Common myeloid progenitor, CD34-positive (primary cell): ENCODE data around the gene EXOC3L4.

Experiments used
- CTCF ChIA-PET: fragments of 350-600 bp; sonication (Branson Sonifier 250); formaldehyde crosslinking; loops from one replicate; lab custom pipeline; 2021; ENCODE audit warnings: antibody characterized with exemption; lab: Charles Lee
- POLR2A ChIA-PET: fragments of 350-600 bp; sonication (Branson Sonifier 250); formaldehyde crosslinking; loops from one replicate; lab custom pipeline; 2021; ENCODE audit warnings: antibody characterized with exemption; lab: Charles Lee
- DNase-seq, 3 donors: peaks; one replicate each; pipeline versions ENCODE4 v3.0.0 to v3.0.0-alpha.2; 2013
- H3K27ac ChIP-seq, 2 experiments: 1 replicate in 1 of 2; 2 replicates in 1 of 2; pipeline ENCODE4 v1.7.0; 2013; ENCODE audit warnings: inconsistent platforms in 2 of 2, low read length in 2 of 2, mild to moderate bottlenecking in 2 of 2, low read depth in 1 of 2, moderate library complexity in 1 of 2; ENCODE audit not compliant: severe bottlenecking in 2 of 2, insufficient read depth in 1 of 2, poor library complexity in 1 of 2
- H3K27me3 ChIP-seq, 5 experiments: replicated peaks in 2 of 5; 1 replicate in 3 of 5; 2 replicates in 2 of 5; pipeline versions ENCODE4 v1.6.1 to v1.7.0; 2013; ENCODE audit warnings: low read length in 4 of 5, mild to moderate bottlenecking in 2 of 5, moderate library complexity in 2 of 5, inconsistent platforms in 1 of 5; ENCODE audit not compliant: insufficient read depth in 5 of 5, control insufficient read depth in 4 of 5
- H3K36me3 ChIP-seq, 4 experiments: 1 replicate in 2 of 4; 2 replicates in 2 of 4; pipeline versions ENCODE4 v1.6.1 to v1.7.0; 2013; ENCODE audit warnings: low read length in 3 of 4, control low read depth in 1 of 4, mild to moderate bottlenecking in 1 of 4; ENCODE audit not compliant: control insufficient read depth in 4 of 4, insufficient read depth in 4 of 4
- H3K4me1 ChIP-seq, 4 experiments: 1 replicate in 3 of 4; 2 replicates in 1 of 4; pipeline versions ENCODE4 v1.6.1 to v1.7.1; 2013; ENCODE audit warnings: low read length in 3 of 4, mild to moderate bottlenecking in 3 of 4, control low read depth in 1 of 4, inconsistent platforms in 1 of 4, moderate library complexity in 1 of 4; ENCODE audit not compliant: control insufficient read depth in 4 of 4, insufficient read depth in 4 of 4; ENCODE audit errors: control extremely low read depth in 1 of 4
- H3K4me3 ChIP-seq, 7 experiments: 1 replicate in 4 of 7; 2 replicates in 3 of 7; pipeline versions ENCODE4 v1.5.1 to v1.7.0; 2013; ENCODE audit warnings: mild to moderate bottlenecking in 7 of 7, low read length in 6 of 7, moderate library complexity in 6 of 7, inconsistent platforms in 2 of 7, low read depth in 2 of 7, control low read depth in 1 of 7; ENCODE audit not compliant: insufficient read depth in 4 of 7, control insufficient read depth in 1 of 7; ENCODE audit errors: extremely low read depth in 1 of 7
- H3K9me3 ChIP-seq, 5 experiments: 1 replicate in 4 of 5; 2 replicates in 1 of 5; pipeline versions ENCODE4 v1.6.1 to v1.7.1; 2013; ENCODE audit warnings: low read length in 4 of 5, mild to moderate bottlenecking in 2 of 5, inconsistent platforms in 1 of 5, low read depth in 1 of 5, moderate library complexity in 1 of 5; ENCODE audit not compliant: control insufficient read depth in 4 of 5, insufficient read depth in 2 of 5; ENCODE audit errors: control extremely low read depth in 1 of 5
- WGBS: methylation state at CpG from one replicate; pipeline ENCODE4 v1.1.5; 2013; ENCODE audit not compliant: insufficient coverage; 5-methylcytosine and 5-hydroxymethylcytosine counted together

EXOC3L4 gene

GRCh38 chr14:103121846-103122584 is 27.5 kb downstream of the EXOC3L4 start:
- Histone ChIP-seq H3K4me3 (peak overlapping the region in 5 of 7 experiments; percentile 29 to 80 (median 67)), H3K4me1 (peaks cover 12 to 79% (median 68%) of the 10 kb centered on the region in 4 experiments), H3K36me3 (peaks cover 0 to 15% (median 2%) of the 10 kb centered on the region in 4 experiments), H3K27ac (peak overlapping the region in 1 of 2 experiments; percentile 71), H3K27me3 (no peaks in the 10 kb centered on the region), H3K9me3 (no peaks in the 10 kb centered on the region)
- DNase-seq, result peak; percentile 88 to 97 (median 96)
- WGBS, result under 1% methylated on average over 17 of the region's 23 CpGs
- ChIA-PET CTCF (interaction anchor here (1.2 to 5.2 kb wide), 4 partner anchors 10 to 19 kb away, joined by 3 to 50 read pairs (median 5); no protein-coding TSS in a partner anchor), POLR2A (no interaction called here)

DNA sequence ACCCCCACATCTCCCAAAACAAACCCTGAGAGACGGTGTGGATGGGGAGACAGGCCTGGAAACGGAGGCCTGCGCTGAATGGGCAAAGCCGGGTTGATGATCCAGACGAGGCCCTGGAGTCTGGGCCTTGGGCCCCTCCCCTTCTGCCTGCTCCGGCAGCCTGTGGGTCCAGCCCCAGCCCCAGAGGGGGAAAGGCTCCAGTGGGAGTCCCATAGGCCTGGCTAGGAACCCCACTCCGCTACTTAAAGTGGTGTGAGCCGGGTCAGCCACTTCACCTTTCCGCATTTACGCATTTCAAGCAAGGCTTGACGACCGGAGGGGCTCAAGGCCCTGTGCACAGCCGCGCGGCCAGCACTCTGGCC is 28.0 kb downstream of the EXOC3L4 start:
- Histone ChIP-seq H3K4me1 (peaks cover 12 to 78% (median 67%) of the 10 kb centered on the region in 4 experiments), H3K27me3 (no peaks in the 10 kb centered on the region), H3K36me3 (peaks cover 0 to 18% (median 2%) of the 10 kb centered on the region in 4 experiments), H3K9me3 (no peaks in the 10 kb centered on the region), H3K4me3 (peak overlapping the region in 6 of 7 experiments; percentile 2 to 80 (median 58)), H3K27ac (peak overlapping the region in 1 of 2 experiments; percentile 71)
- CTCF ChIA-PET, result no interaction called here
- POLR2A ChIA-PET, result no interaction called here
- no peak for DNase-seq
- WGBS, result 2% methylated on average over 14 of the region's 15 CpGs

DNA sequence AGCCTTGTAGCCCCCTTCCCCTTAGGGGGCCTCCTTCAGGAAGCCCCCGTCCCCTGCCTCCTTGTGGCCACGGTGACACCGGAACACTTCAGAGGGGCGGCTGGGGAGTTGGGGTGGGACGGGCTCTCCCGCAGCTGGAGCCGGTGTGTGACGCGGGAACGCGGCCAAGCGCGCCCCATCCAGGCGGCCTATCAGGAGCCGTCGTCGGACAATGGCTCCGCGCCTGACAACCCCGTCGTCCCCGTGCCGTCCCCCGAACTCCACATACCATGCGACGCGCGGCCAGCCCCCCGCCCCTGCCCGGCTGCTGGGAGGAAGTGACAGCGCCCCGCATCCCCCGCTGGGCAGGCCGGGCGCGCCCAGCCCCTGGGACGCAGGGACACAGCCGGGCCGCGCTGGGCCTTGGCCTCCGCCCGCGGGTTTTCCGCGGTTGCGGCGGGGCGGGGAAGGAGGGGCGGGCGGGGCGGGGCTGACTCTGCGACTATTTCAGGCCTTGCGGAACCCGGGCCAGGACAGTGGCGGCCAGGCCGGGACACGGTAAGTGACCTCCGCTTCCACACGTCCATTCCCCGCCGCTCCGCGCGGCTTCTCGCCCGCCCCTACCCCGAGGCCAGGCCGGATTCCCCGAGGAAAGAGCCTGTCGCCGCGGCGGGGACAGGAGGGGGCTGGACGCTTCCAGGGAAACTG is 28.6 kb downstream of the EXOC3L4 start, which contains the start of gene TNFAIP2:
TNFAIP2 (plus strand) TSS at position 515 of the 687 bp plus-strand sequence. CDS start 2,997 bp downstream, outside the sequence.
- no peaks in the 10 kb centered on the region for H3K27me3 ChIP-seq
- DNase-seq, result peak in 2 of 3 donors; percentile 63 to 73
- H3K4me1 ChIP-seq, result peaks cover 10 to 73% (median 63%) of the 10 kb centered on the region in 4 experiments
- no peaks in the 10 kb centered on the region for H3K9me3 ChIP-seq
- POLR2A ChIA-PET, result no interaction called here
- CTCF ChIA-PET, result interaction anchor here (1.6 kb wide), 1 partner anchor 18 kb away, joined by 12 read pairs; no protein-coding TSS in a partner anchor
- H3K27ac ChIP-seq, result peak within 1 kb of the TSS in 1 of 2 experiments; percentile 71
- H3K36me3 ChIP-seq, result peaks cover 0 to 22% (median 2%) of the 10 kb centered on the region in 4 experiments
- under 1% methylated on average over 44 of the region's 74 CpGs for WGBS
- H3K4me3 ChIP-seq, result peak within 1 kb of the TSS; percentile 19 to 80 (median 67)

- Histone ChIP-seq H3K4me1 (peaks cover 9 to 65% (median 55%) of the 10 kb centered on the region in 4 experiments), H3K4me3 (peak overlapping the region; percentile 19 to 80 (median 67)), H3K9me3 (no peaks in the 10 kb centered on the region), H3K27ac (peak overlapping the region in 1 of 2 experiments; percentile 34), H3K36me3 (peaks cover 0 to 25% (median 3%) of the 10 kb centered on the region in 4 experiments), H3K27me3 (no peaks in the 10 kb centered on the region)
- peak in 1 of 3 donors; percentile 38 for DNase-seq
- CTCF ChIA-PET, result interaction anchor here (0.8 to 1.6 kb wide), 5 partner anchors 8 to 48 kb away, joined by 3 to 12 read pairs (median 4); no protein-coding TSS in a partner anchor
- POLR2A ChIA-PET, result no interaction called here
- 5% methylated on average over 42 of the region's 48 CpGs for WGBS
Measured at GRCh38 chr14:103123634-103124500, 29.3 kb downstream of the EXOC3L4 start.

- peaks cover 9 to 58% (median 50%) of the 10 kb centered on the region in 4 experiments for H3K4me1 ChIP-seq
- DNase-seq, result no peak
- H3K36me3 ChIP-seq, result peaks cover 0 to 26% (median 3%) of the 10 kb centered on the region in 4 experiments
- H3K27me3 ChIP-seq, result no peaks in the 10 kb centered on the region
- WGBS, result 77% methylated on average over 5 of the region's 5 CpGs
- no peaks in the 10 kb centered on the region for H3K9me3 ChIP-seq
- peak overlapping the region in 5 of 7 experiments; percentile 48 to 80 (median 69) for H3K4me3 ChIP-seq
- POLR2A ChIA-PET, result interaction anchor here (0.6 kb wide), 1 partner anchor 24 kb away, joined by 3 read pairs; no protein-coding TSS in a partner anchor
- CTCF ChIA-PET, result interaction anchor here (0.8 to 1.9 kb wide), 7 partner anchors 9 to 49 kb away, joined by 3 to 12 read pairs (median 4); no protein-coding TSS in a partner anchor
- H3K27ac ChIP-seq, result peak overlapping the region in 1 of 2 experiments; percentile 34
Measured at GRCh38 chr14:103124501-103125001, 30.0 kb downstream of the EXOC3L4 start.
